ENCODE measurements around the gene PIK3R3. TPM values are rescaled to one million over a fixed set of nuclear protein-coding genes. Genes with fewer than 3 reads are reported as not detected.

Gene PIK3R3
- total and polyA plus RNA-seq, 2 donors (not counting 3 experiments of a cell fraction or from before 2014, with no cell fraction given), result 7.5 to 14.3 TPM

DNA sequence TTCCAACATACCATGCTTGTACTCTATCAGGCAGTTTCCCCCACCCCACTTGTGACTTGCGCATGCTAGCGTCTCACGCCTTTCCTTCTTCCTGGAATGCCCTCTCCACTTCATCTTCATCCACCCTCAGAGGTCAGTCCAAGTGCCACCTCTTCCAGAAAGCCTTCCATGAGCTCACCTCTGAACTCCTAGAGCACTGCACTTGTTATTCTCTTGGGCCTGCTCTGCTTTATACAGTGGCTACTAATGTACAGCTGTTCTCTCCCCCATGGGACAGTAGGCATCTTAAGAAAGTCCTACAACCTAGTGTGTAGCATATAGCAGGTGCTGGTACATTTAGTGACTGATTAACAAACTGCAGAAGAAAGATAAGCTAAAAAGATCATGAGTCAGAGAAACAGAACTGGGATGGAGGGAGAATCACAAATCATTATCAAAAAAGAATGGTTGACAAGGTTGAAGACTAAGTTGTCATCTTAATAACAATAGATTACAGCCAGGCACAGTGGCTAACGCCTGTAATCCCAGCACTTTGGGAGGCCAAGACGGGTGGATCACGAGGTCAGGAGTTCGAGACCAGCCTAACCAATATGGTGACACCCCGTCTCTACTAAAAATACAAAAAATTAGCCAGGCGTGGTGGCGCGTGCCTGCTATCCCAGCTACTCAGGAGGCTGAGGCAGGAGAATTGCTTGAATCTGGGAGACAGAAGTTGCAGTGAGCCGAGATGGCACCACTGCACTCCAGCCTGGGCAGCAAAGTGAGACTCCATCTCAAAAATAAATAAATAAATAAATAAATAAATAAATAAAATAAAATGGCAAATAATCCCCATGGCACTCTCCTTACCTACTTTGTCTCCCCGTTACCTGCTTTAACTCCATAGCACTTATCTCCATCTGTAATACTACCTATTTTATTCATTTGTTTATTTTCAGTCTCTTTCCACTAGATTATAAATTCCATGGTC, 26.2 kb upstream of the PIK3R3 start:
- Histone ChIP-seq H3K4me3 (replicated peaks in 1 of 3; ENCODE audit: insufficient read depth in 1 of 3, low read depth in 1 of 3, low read length in 3 of 3) (no peak overlapping the region), H4K20me1 (replicated peaks; ENCODE audit: control insufficient read depth, extremely low read depth, insufficient read depth, low read length) (no peaks in the 10 kb centered on the region), H2AFZ (ENCODE audit: low read depth, low read length) (no peak overlapping the region), H3K27me3 (ENCODE audit: control insufficient read depth in 2 of 2, insufficient read depth in 2 of 2, low read length in 2 of 2) (peaks cover 0 to 8% of the 10 kb centered on the region in 2 experiments), H3K27ac (ENCODE audit: insufficient read depth, low read depth, low read length) (no peak overlapping the region), H3K36me3 (ENCODE audit: control insufficient read depth in 2 of 2, extremely low read depth in 1 of 2, insufficient read depth in 2 of 2, low read length in 2 of 2) (no peaks in the 10 kb centered on the region), H3K9ac (replicated peaks; ENCODE audit: extremely low read depth, insufficient read depth, low read length) (no peak overlapping the region), H3K79me2 (ENCODE audit: control insufficient read depth, insufficient read depth, low read length) (no peaks in the 10 kb centered on the region), H3K4me2 (ENCODE audit: insufficient read depth, low read length) (no peak overlapping the region), H3K9me1 (replicated peaks; ENCODE audit: control insufficient read depth, extremely low read depth, insufficient read depth, low read length) (no peaks in the 10 kb centered on the region), H3K9me3 (replicated peaks; ENCODE audit: control insufficient read depth, insufficient read depth, low read length) (no peaks in the 10 kb centered on the region), H3K4me1 (ENCODE audit: control insufficient read depth, extremely low read depth, insufficient read depth, low read length) (no peaks in the 10 kb centered on the region)
- intact Hi-C loops (cut with micrococcal nuclease), result no loop called here
- no TSS peak for BruUV-seq (replicated peaks)
- dilution Hi-C loops (cut with MboI; ENCODE audit: extremely low pct_ligation_motif_present, low sequenced_read_pairs), result no loop called here
- ChIA-PET POLR2A (no interaction called here), CTCF (interaction anchor here (0.9 to 1.6 kb wide), 3 partner anchors 10 to 14 kb away, joined by 3 to 4 read pairs (median 4); no protein-coding TSS in a partner anchor)
- FAIRE-seq (no peak), DNase-seq (ENCODE audit: low read depth, low spot score) (no peak)
- TF ChIP-seq GATA2 (IDR thresholded peaks at IDR 0.05; ENCODE audit: insufficient read depth, insufficient read length, low read depth, low read length) (no peak), FOS (IDR thresholded peaks at IDR 0.05; ENCODE audit: borderline replicate concordance, insufficient read depth, low read length) (no peak), POLR2AphosphoS5 (IDR thresholded peaks at IDR 0.05; ENCODE audit: insufficient read depth, low read depth, low read length) (no peak), JUN (IDR thresholded peaks at IDR 0.05; ENCODE audit: borderline replicate concordance, insufficient read depth, insufficient read length, low read depth) (no peak), MYC (IDR thresholded peaks at IDR 0.05; ENCODE audit: low read depth, low read length) (no peak), EZH2 (IDR thresholded peaks at IDR 0.05; ENCODE audit: borderline replicate concordance, low read depth, low read length, severe bottlenecking) (no peak), POLR2A (IDR thresholded peaks at IDR 0.05; ENCODE audit: low read depth, low read length) (no peak)
- TF ChIP-seq, protein P1, sequence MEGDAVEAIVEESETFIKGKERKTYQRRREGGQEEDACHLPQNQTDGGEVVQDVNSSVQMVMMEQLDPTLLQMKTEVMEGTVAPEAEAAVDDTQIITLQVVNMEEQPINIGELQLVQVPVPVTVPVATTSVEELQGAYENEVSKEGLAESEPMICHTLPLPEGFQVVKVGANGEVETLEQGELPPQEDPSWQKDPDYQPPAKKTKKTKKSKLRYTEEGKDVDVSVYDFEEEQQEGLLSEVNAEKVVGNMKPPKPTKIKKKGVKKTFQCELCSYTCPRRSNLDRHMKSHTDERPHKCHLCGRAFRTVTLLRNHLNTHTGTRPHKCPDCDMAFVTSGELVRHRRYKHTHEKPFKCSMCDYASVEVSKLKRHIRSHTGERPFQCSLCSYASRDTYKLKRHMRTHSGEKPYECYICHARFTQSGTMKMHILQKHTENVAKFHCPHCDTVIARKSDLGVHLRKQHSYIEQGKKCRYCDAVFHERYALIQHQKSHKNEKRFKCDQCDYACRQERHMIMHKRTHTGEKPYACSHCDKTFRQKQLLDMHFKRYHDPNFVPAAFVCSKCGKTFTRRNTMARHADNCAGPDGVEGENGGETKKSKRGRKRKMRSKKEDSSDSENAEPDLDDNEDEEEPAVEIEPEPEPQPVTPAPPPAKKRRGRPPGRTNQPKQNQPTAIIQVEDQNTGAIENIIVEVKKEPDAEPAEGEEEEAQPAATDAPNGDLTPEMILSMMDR (IDR thresholded peaks at IDR 0.05; ENCODE audit: extremely low read depth in 1 of 2, insufficient read depth in 1 of 2, low read depth in 1 of 2, low read length in 2 of 2), result no peak
- TF ChIP-seq, protein P2, sequence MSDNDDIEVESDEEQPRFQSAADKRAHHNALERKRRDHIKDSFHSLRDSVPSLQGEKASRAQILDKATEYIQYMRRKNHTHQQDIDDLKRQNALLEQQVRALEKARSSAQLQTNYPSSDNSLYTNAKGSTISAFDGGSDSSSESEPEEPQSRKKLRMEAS (IDR thresholded peaks at IDR 0.05; ENCODE audit: insufficient read depth, insufficient read length), result no peak
